Erythroblast (primary cell): ENCODE data around the gene TMEM116.
A peak's percentile ranks its signal among the peaks of the same experiment; 100 is the strongest.
"Not testable (repeated sequence)": the region's sequence is repeated elsewhere in the genome, so short reads cannot be mapped to it uniquely, and the experiment has no call there.

ENCODE experiments used
- DNase-seq, 2 experiments: peaks; one replicate each; lab custom pipeline; 2025; lab: John Stamatoyannopoulos, UW
- GATA1 ChIP-seq: IDR thresholded peaks from 2 replicates; pipeline ENCODE4 v1.6.1; 2011; ENCODE audit warnings: low read depth, mild to moderate bottlenecking, control low read depth, low read length, moderate library complexity
- POLR2A ChIP-seq: IDR thresholded peaks from 2 replicates; pipeline ENCODE4 v1.6.1; 2011; ENCODE audit warnings: mild to moderate bottlenecking, low read length

Gene TMEM116

DNA sequence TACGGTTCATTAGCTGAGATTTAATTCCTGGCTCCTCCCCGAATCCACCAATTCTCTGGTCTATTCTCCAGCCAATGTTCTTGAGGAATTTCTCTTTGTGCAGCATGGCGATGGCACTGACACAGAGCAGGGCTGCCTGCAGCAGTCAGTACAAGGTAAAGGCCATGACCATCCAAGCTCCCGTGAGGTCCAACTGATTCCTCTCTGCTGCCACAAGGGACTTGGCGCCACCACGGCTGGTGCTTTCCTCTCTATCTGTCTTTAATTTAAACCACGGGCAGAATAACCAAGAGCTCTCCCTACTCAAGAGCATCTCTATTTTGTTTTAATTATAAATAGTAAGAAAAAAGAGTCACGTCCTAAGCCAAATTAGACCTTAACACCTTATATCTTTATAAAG lies 12.1 kb downstream of the TMEM116 start:
- TF ChIP-seq POLR2A (no peak), GATA1 (no peak)
- DNase-seq, result no peak

DNA sequence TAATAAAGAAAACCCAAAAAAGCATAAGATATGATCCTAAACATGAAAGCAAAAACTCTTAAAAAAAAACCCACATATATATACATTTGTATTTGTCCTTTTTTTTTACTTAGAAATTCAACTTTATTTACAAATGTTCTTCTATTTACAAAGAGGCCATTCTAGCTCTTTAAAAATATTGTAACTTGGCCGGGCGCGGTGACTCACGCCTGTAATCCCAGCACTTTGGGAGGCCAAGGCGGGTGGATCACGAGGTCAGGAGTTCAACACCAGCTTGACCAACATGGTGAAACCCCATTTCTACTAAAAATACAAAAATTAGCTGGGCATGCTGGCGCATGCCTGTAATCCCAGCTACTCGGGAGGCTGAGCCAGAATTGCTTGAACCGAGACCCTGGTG lies 13.8 kb downstream of the TMEM116 start:
- not testable (repeated sequence) for DNase-seq

DNA sequence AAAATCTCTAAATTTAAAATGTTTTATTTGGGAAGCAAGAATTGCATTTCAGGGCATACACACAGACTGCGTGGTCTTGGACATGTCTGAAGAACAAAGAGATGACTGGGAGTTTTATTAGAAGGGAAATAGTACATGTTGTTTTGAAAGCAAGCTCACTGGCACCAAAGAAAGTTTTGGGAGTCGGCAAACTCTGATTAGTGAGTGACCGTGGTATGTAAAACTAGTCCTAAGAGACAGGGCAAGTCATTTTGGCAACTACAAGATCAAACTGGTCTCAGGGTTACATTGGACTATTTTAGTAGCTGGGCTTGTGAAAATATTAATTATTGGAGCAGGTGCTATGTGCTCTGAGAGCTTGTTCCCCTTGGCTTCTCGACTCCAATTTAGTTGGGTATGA lies 14.9 kb downstream of the TMEM116 start:
- no peak for DNase-seq
- TF ChIP-seq GATA1 (no peak), POLR2A (no peak)

DNA sequence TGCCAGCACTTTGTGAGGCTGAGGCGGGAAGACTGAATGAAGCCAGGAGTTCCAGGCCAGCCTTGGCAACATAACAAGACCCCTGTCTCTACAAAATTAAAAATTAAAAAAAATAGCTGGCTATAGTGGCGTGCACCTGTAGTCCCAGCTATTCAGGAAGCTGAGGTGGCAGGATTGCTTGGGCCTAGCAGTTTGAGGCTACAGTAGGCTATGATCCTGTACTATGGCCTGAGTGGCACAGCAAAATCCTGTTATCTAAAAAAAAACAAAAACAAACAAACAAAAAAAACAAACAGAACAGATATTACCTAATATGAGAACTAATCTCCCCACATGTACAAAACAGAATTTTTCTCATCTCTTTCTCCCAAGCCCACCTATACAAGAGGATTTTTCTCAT lies 15.7 kb downstream of the TMEM116 start:
- TF ChIP-seq GATA1, result no peak
- no peak for TF ChIP-seq POLR2A
- DNase-seq, result no peak

DNA sequence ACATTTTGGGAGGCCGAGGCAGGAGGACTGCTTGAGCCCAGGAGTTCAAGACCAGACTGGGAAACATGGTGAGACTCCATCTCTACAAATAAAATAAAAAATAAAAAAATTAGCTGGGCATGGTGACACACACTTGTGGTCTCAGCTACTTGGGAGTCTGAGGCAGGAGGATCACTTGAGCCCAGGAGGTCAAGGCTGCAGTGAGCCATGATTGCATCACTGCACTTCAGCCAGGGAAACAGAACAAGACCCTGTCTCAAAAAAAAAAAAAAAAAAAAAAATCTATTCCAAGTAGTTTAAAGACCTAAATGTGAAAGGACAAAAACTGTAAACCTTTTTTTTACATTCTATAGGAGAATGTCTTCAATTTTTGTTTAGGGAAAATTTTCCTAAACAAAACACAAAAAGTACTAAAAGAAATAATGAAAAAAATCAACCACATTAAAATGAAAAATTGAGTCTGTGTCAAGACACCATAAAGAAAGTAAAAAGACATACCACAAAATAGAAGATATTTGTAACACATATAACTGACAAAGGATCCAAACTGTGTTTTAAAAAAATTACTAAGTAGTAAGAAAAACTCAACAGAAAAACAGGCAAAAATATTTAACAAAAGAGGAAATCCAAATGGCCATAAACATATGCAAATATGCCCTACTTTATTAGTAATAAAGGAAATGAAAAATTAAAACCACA lies 17.0 kb downstream of the TMEM116 start:
- DNase-seq, result no peak
- no peak for TF ChIP-seq GATA1
- TF ChIP-seq POLR2A, result no peak

DNA sequence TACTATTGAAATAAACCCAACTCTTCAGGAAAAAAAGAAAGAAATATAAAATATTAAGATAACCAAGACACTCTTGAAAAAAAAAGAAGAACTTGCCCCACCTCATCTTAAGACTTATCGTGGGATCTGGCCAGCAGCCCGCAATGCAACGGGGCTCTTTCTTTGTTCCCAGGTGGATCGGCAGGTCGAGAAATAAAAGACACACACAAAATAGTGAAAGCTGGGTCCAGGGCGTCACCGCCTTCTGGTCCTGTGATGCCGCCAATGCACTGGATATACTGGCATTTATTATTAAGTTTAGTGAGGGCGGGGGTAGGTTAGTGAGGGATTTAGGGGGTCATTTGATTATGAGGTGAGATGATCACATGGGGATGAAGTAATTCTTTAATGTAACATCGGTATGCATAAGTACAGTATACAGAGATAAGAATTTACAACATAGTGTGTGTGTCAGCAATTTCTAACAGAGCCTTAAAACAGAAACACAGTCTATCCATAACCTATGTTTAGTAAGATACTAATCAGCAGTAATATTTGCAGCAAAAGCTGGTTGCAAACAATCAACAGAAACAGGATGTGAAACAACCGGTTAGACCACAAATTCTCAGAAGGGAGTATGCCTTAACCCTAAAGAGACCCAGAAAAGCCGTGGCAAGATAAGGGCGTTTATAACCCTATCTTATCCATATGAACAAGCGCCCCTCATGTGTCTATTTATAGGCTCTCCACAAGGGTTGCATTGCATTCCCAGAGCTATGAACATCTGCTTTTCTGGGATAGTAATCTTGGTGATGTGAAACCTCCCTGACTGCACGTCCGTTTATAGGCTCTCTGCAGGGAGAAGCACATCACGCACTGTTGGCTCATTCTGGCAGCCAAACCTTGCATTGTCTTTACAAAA lies 18.5 kb downstream of the TMEM116 start:
- peak; percentile 58 to 84 for DNase-seq

DNA sequence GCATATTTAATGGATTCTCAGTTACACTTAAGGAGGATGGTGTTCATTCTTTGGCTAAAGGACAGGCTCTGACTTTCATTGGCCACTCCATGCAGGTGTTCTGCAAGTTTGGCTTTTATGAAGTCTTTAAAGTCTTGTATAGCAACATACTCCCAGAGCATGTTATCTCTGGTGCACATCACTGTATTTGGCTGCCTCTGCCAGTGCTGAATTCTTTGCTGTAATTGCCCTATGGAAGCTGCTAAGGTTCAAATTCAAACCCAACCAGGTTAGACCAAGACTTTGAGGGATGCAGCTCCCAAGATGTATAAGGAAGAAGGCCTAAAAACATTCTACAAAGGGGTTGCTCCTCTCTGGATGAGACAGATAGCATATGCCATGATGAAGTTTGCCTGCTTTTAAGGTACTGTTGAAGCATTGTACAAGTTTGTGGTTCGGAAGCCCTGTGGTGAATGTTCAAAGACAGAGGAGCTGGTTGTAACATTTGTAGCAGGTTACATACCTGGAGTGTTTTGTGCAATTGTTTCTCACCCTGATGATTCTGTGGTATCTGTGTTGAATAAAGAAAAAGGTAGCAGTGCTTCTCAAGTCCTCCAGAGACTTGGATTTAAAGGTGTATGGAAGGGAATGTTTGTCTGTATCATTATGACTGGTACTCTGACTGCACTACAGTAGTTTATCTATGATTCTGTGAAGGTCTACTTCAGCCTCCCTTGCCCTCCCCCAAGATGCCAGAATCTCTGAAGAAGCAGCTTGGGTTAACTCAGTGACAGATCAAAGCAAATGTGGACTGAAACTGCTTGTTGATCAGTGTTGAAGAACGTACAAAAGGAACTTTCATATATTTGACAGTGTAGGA lies 19.4 kb downstream of the TMEM116 start:
- DNase-seq, result peak; percentile 25 to 29

DNA sequence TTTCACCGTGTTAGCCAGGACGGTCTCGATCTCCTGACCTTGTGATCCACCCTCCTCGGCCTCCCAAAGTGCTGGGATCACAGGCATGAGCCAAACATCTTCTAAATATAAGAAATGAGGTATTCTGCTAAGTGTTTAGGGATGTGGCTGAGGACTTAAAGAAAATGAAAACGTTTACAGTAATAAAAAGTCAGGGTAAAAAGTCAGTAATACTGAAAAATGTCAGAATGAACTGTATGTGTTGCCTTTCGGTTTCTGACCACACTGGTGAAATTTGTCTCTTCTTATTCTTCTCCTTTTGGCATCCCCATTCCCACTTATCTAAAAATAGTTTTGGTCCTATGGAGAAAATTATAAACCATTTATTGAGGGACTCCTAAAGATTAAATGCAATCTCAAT lies 20.5 kb downstream of the TMEM116 start:
- TF ChIP-seq GATA1, result no peak
- TF ChIP-seq POLR2A, result no peak
- DNase-seq, result no peak

More for the DNA sequence above, 19.4 kb downstream of the TMEM116 start:
- no peak for TF ChIP-seq POLR2A
- no peak for TF ChIP-seq GATA1

DNA sequence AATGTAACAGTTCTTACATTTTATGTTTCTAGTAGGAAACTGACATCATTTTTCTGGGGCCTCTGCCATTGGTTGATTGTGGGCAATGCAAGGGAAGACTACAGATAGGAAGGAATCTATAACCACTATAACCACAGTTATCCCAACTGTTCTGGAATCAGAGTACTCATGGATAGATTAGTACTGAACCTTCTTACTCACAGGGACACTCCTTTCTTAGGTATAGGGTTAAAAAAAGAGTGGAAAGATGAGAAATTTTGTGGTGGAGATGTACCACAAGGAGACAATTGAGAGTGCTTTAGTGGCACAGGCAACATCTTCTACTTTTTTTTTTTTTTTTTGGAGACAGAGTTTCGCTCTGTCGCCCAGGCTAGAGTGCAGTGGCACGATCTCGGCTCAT lies 21.0 kb downstream of the TMEM116 start:
- DNase-seq, result no peak
- no peak for TF ChIP-seq GATA1
- TF ChIP-seq POLR2A, result no peak

DNA sequence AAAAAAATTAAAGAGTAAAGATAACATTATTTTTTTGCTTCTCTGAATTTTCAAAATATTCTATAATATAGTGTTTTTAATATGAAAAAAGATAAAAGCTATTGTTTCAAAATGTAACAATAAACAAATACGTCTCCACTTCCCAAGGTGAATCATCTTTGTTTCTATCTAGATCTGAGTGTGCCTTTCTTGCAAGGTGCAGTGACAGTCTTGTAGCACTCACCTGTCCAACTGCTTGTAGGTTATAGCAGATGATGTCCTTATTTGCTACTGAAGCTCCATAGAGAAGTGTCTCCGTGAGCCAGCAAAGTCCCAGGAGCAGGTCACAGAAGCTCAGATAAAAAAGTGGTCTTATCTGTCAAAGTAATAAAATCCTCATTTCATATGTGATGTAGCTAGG lies 21.4 kb downstream of the TMEM116 start:
- no peak for TF ChIP-seq POLR2A
- no peak for TF ChIP-seq GATA1
- DNase-seq, result no peak

DNA sequence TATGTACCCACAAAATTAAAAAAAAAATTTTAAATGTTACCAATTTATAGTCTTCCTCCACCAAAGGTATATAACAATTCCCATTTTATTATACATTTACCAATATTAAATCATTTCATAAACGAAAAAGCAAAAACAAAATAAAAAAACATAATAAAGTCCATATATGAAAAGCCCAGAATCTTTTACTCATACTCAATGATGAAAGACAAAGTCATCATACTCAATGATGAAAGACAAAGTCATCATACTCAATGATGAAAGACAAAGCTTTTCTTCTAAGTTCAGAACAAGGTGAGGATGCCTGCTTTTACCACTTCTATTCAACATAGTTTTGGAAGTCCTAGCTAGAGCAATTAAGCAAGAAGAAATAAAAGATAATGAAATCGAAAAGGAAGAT lies 28.1 kb downstream of the TMEM116 start:
- DNase-seq, result peak in 1 of 2 experiments; percentile 24
- TF ChIP-seq POLR2A, result no peak
- no peak for TF ChIP-seq GATA1

DNA sequence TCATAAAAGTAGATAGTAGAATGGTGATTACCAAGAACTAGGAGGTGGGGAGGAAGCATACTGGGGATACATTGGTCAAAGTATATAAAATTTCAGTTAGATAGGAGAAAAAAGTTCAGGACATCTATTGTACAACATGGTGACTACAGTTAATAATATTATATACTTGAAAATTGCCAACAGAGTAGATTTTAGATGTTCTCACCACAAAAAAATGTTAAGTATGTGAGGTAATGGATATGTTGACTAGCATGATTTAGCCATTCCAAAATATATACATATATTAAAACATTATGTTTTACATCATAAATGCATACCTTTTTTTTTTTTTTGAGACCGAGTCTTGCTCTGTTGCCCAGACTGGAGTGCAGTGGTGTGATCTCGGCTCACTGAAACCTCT lies 31.0 kb downstream of the TMEM116 start:
- no peak for DNase-seq
- TF ChIP-seq POLR2A (no peak), GATA1 (no peak)

DNA sequence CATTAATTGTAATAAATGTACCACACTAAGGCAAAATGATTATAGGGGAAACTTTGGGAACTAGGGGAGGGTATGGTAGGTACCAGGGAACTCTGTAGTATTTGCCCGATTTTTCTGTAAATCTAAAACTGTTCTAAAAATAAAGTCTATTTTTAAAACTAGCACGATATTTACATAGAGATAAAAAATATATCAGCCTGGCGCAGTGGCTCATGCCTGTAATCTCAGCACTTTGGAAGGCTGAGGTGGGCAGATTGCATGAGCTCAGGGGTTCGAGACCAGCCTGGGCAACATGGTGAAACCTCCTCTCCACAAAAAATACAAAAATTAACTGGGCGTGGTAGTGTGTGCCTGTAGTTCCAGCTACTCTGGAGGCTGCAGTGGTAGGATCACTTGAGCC lies 32.4 kb downstream of the TMEM116 start:
- no peak for DNase-seq
- TF ChIP-seq POLR2A (no peak), GATA1 (no peak)

DNA sequence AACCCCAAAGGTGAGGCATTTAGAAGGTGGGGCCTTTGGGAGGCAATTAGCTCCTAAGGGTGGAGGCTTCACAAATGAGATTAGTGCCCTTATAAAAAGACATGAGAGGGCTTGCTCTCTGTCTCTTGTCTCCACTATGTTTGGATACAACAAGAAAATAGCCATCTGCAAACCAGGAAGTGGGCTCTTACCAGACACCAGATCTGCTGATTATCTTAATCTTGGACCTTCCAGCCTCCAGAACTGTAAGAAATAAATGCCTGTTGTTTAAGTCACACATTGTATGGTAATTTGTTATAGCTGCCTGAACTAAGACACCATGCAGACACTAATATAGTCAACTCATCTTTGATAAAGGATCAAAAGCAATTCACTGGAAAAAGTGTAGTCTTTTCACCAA lies 34.4 kb downstream of the TMEM116 start:
- peak in 1 of 2 experiments; percentile 37 for DNase-seq
- TF ChIP-seq POLR2A (no peak), GATA1 (no peak)
